H1 (cell line): ENCODE data around the gene MS4A15. TPM values are rescaled to one million over a fixed set of nuclear protein-coding genes. Genes with fewer than 3 reads are reported as not detected.

Experiments used
- CTCF ChIA-PET: fragments of 300-600 bp; sonication (Branson Sonifier 250); formaldehyde crosslinking; loops from one replicate; lab custom pipeline; 2021; ENCODE audit not compliant: partially characterized antibody; lab: Charles Lee
- POLR2A ChIA-PET: fragments of 300-600 bp; sonication (Branson Sonifier 250); formaldehyde crosslinking; loops from one replicate; lab custom pipeline; 2021; ENCODE audit warnings: inconsistent platforms; ENCODE audit not compliant: partially characterized antibody; lab: Charles Lee
- DNase-seq, 2 experiments: peaks; one replicate each; pipeline versions ENCODE4 v3.0.0 to v3.0.0-alpha.2; 2010 to 2022; ENCODE audit warnings: low spot score in 2 of 2, low read depth in 1 of 2, mixed read lengths in 1 of 2
- FAIRE-seq: peaks from 2 replicates; lab custom pipeline; 2011; peaks lifted over from hg19 to GRCh38; lab: Jason Lieb, UNC
- H2AFZ ChIP-seq: 2 replicates; pipeline ENCODE4 v1.8.1; 2012; ENCODE audit warnings: low read length, inconsistent platforms
- H2AK5ac ChIP-seq: 2 replicates; pipeline ENCODE4 v1.6.1; 2013; ENCODE audit warnings: low read depth, low read length
- H2BK120ac ChIP-seq: replicated peaks from 2 replicates; pipeline ENCODE3; 2013; ENCODE audit warnings: low read depth, low read length, inconsistent platforms
- H2BK12ac ChIP-seq: 2 replicates; pipeline ENCODE4 v1.6.1; 2013; ENCODE audit warnings: low read depth, low read length
- H2BK15ac ChIP-seq: 2 replicates; pipeline ENCODE4 v1.6.1; 2013; ENCODE audit warnings: low read length
- H2BK20ac ChIP-seq: 2 replicates; pipeline ENCODE4 v1.6.1; 2013; ENCODE audit warnings: low read length
- H2BK5ac ChIP-seq: 2 replicates; pipeline ENCODE4 v1.6.1; 2013; ENCODE audit warnings: low read depth, low read length
- H3K14ac ChIP-seq: 2 replicates; pipeline ENCODE4 v1.6.1; 2013; ENCODE audit warnings: inconsistent platforms; ENCODE audit not compliant: insufficient read length
- H3K18ac ChIP-seq: 2 replicates; pipeline ENCODE4 v1.6.1; 2013; ENCODE audit warnings: low read length; ENCODE audit errors: extremely low read depth
- H3K23ac ChIP-seq: 2 replicates; pipeline ENCODE4 v1.6.1; 2013; ENCODE audit warnings: inconsistent platforms; ENCODE audit not compliant: insufficient read length
- H3K23me2 ChIP-seq: 2 replicates; pipeline ENCODE4 v1.6.1; 2013; ENCODE audit warnings: low read depth, low read length
- H3K27ac ChIP-seq: 2 replicates; pipeline ENCODE4 v1.6.1; 2011; ENCODE audit warnings: low read depth, low read length, inconsistent platforms
- H3K27me3 ChIP-seq, 4 experiments: replicated peaks in 1 of 4; 1 replicate in 1 of 4; 2 replicates in 3 of 4; pipeline versions ENCODE4 v1.6.1 to v1.8.1; 2011 to 2013; ENCODE audit warnings: low read length in 3 of 4, mild to moderate bottlenecking in 3 of 4, inconsistent platforms in 2 of 4, mixed read lengths in 2 of 4, moderate library complexity in 1 of 4; ENCODE audit not compliant: control insufficient read depth in 3 of 4, insufficient read depth in 3 of 4; ENCODE audit errors: extremely low read depth in 1 of 4
- H3K36me3 ChIP-seq, 4 experiments: 2 replicates each; pipeline versions ENCODE4 v1.6.1 to v1.8.1; 2011 to 2013; ENCODE audit warnings: mild to moderate bottlenecking in 4 of 4, low read length in 3 of 4, moderate library complexity in 2 of 4, control low read depth in 1 of 4, inconsistent platforms in 1 of 4; ENCODE audit not compliant: insufficient read depth in 4 of 4, control insufficient read depth in 2 of 4
- H3K4ac ChIP-seq: replicated peaks from 2 replicates; pipeline ENCODE3; 2013; ENCODE audit warnings: low read length, low read depth, mixed read lengths, inconsistent platforms; ENCODE audit not compliant: insufficient read length
- H3K4me1 ChIP-seq, 4 experiments: replicated peaks in 1 of 4; 1 replicate in 1 of 4; 2 replicates in 3 of 4; pipeline versions ENCODE4 v1.6.1 to v1.8.1; 2011 to 2013; ENCODE audit warnings: low read length in 3 of 4, inconsistent platforms in 2 of 4, mixed read lengths in 1 of 4; ENCODE audit not compliant: insufficient read depth in 4 of 4, control insufficient read depth in 3 of 4
- H3K4me2 ChIP-seq, 2 experiments: 2 replicates each; pipeline versions ENCODE4 v1.6.1 to v1.8.1; 2011 to 2013; ENCODE audit warnings: low read depth in 2 of 2, low read length in 2 of 2, control low read depth in 1 of 2, inconsistent platforms in 1 of 2, mild to moderate bottlenecking in 1 of 2; ENCODE audit not compliant: insufficient read depth in 1 of 2
- H3K4me3 ChIP-seq, 4 experiments: fragments of 200-600, 300-600 bp in 1 of 4; sonication (generic), shearing (Covaris generic), sonication (Bioruptor Twin) in 1 of 4; 2 replicates each; pipeline versions ENCODE4 v1.5.1 to v1.8.1; 2011 to 2016; ENCODE audit warnings: low read length in 4 of 4, low read depth in 3 of 4, control low read depth in 2 of 4, inconsistent platforms in 2 of 4, mild to moderate bottlenecking in 2 of 4, mixed read lengths in 1 of 4, moderate library complexity in 1 of 4; ENCODE audit not compliant: insufficient read depth in 2 of 4; ENCODE audit errors: extremely low read depth in 1 of 4
- H3K56ac ChIP-seq: replicated peaks from 2 replicates; pipeline ENCODE3; 2013; ENCODE audit warnings: low read depth, mild to moderate bottlenecking, mixed read lengths, low read length, inconsistent platforms; ENCODE audit not compliant: insufficient read length
- H3K79me1 ChIP-seq: 2 replicates; pipeline ENCODE4 v1.6.1; 2013; ENCODE audit warnings: low read depth, low read length, control low read depth
- H3K79me2 ChIP-seq, 2 experiments: 2 replicates each; pipeline versions ENCODE4 v1.6.1 to v1.8.1; 2012 to 2013; ENCODE audit warnings: low read length in 2 of 2, mild to moderate bottlenecking in 2 of 2, inconsistent platforms in 1 of 2; ENCODE audit not compliant: insufficient read depth in 2 of 2, control insufficient read depth in 1 of 2
- H3K9ac ChIP-seq, 4 experiments: replicated peaks in 1 of 4; 1 replicate in 1 of 4; 2 replicates in 3 of 4; pipeline versions ENCODE4 v1.6.1 to v1.8.1; 2011 to 2013; ENCODE audit warnings: low read depth in 3 of 4, low read length in 3 of 4, control low read depth in 2 of 4, mild to moderate bottlenecking in 2 of 4, moderate library complexity in 2 of 4, inconsistent platforms in 1 of 4; ENCODE audit errors: extremely low read depth in 1 of 4
- H3K9me3 ChIP-seq, 2 experiments: 2 replicates each; pipeline versions ENCODE4 v1.6.1 to v1.8.1; 2012 to 2013; ENCODE audit warnings: mild to moderate bottlenecking in 2 of 2, moderate library complexity in 2 of 2, control low read depth in 1 of 2, inconsistent platforms in 1 of 2, low read depth in 1 of 2, low read length in 1 of 2, mixed read lengths in 1 of 2; ENCODE audit not compliant: insufficient read depth in 2 of 2
- H4K20me1 ChIP-seq, 2 experiments: replicated peaks in 1 of 2; 2 replicates each; pipeline versions ENCODE3 to v1.8.1; 2011 to 2013; ENCODE audit warnings: inconsistent platforms in 2 of 2, low read length in 2 of 2, mild to moderate bottlenecking in 1 of 2; ENCODE audit not compliant: insufficient read depth in 2 of 2, control insufficient read depth in 1 of 2
- H4K5ac ChIP-seq: 2 replicates; pipeline ENCODE4 v1.6.1; 2013; ENCODE audit warnings: low read length, low read depth, mixed read lengths, inconsistent platforms; ENCODE audit not compliant: insufficient read length
- H4K8ac ChIP-seq: 2 replicates; pipeline ENCODE4 v1.8.0; 2013; ENCODE audit warnings: mild to moderate bottlenecking, moderate library complexity, low read length, inconsistent platforms; ENCODE audit not compliant: insufficient read depth; ENCODE audit errors: extremely low read depth
- H4K91ac ChIP-seq: replicated peaks from 2 replicates; pipeline ENCODE3; 2013; ENCODE audit warnings: low read length, mixed read lengths, inconsistent platforms; ENCODE audit not compliant: insufficient read length
- ASH2L ChIP-seq: fragments of 200-600, 300-600 bp; sonication (generic); IDR thresholded peaks from one replicate; pipeline ENCODE4 v1.7.1; 2017; ENCODE audit warnings: low read length
- BCL11A ChIP-seq, 2 experiments: IDR thresholded peaks; one replicate each; pipeline ENCODE4 v1.6.1; 2011; ENCODE audit warnings: low read depth in 2 of 2, low read length in 2 of 2, mild to moderate bottlenecking in 2 of 2
- CHD2 ChIP-seq: IDR thresholded peaks from 2 replicates; pipeline ENCODE4 v1.6.1; 2012; ENCODE audit warnings: low read length, improper control_type of control experiment
- CTBP2 ChIP-seq: IDR thresholded peaks from 2 replicates; pipeline ENCODE4 v1.7.0; 2011; ENCODE audit warnings: borderline replicate concordance, mild to moderate bottlenecking, moderate library complexity, mixed read lengths, low read length; ENCODE audit not compliant: insufficient read depth, insufficient read length
- GTF2F1 ChIP-seq: IDR thresholded peaks from 2 replicates; pipeline ENCODE4 v1.6.1; 2012; ENCODE audit warnings: low read depth, low read length, improper control_type of control experiment, borderline replicate concordance
- JUN ChIP-seq: IDR thresholded peaks from 2 replicates; pipeline ENCODE4 v1.6.1; 2011; ENCODE audit warnings: low read depth, mild to moderate bottlenecking, improper control_type of control experiment, low read length
- POLR2A ChIP-seq, 2 experiments: IDR thresholded peaks; 1 replicate in 1 of 2; 2 replicates in 1 of 2; pipeline ENCODE4 v1.6.1; 2011; ENCODE audit warnings: low read depth in 2 of 2, low read length in 2 of 2, mild to moderate bottlenecking in 2 of 2; ENCODE audit errors: control extremely low read depth in 1 of 2
- POU5F1 ChIP-seq: IDR thresholded peaks from 2 replicates; pipeline ENCODE4 v1.6.1; 2011; ENCODE audit warnings: low read depth, mild to moderate bottlenecking, low read length, moderate library complexity
- RBBP5 ChIP-seq: IDR thresholded peaks from 2 replicates; pipeline ENCODE4 v1.7.1; 2012; ENCODE audit warnings: low read depth, mild to moderate bottlenecking, inconsistent platforms, low read length, moderate library complexity, borderline replicate concordance
- SAP30 ChIP-seq: fragments of 300-600 bp; sonication (generic); IDR thresholded peaks from 2 replicates; pipeline ENCODE4 v1.7.1; 2012; ENCODE audit warnings: low read length, moderate library complexity, mild to moderate bottlenecking, inconsistent platforms; ENCODE audit not compliant: insufficient read depth, insufficient replicate concordance
- SIN3A ChIP-seq, 2 experiments: IDR thresholded peaks in 1 of 2; conservative IDR thresholded peaks in 1 of 2; 2 replicates each; pipeline ENCODE4 v1.6.1; 2011 to 2012; ENCODE audit warnings: low read length in 2 of 2, improper control_type of control experiment in 1 of 2, low read depth in 1 of 2, mild to moderate bottlenecking in 1 of 2
- SIRT6 ChIP-seq: IDR thresholded peaks from one replicate; pipeline ENCODE4 v1.7.1; 2012; ENCODE audit warnings: low read length, inconsistent platforms
- SUZ12 ChIP-seq: fragments of 200-600 bp; sonication (generic); IDR thresholded peaks from 2 replicates; pipeline ENCODE4 v1.6.1; 2012; ENCODE audit warnings: mild to moderate bottlenecking, inconsistent platforms, low read length, moderate library complexity, mixed read lengths
- TEAD4 ChIP-seq: IDR thresholded peaks from 2 replicates; pipeline ENCODE4 v1.6.1; 2012; ENCODE audit warnings: low read depth, low read length, inconsistent platforms, mixed read lengths
- YY1 ChIP-seq: IDR thresholded peaks from 2 replicates; pipeline ENCODE4 v1.6.1; 2011; ENCODE audit warnings: low read depth, mild to moderate bottlenecking, low read length
- ZNF274 ChIP-seq: IDR thresholded peaks from 2 replicates; pipeline ENCODE4 v1.7.0; 2012; ENCODE audit warnings: low read length, borderline replicate concordance; ENCODE audit errors: extremely low read depth
- WGBS, 2 experiments: shearing (Covaris generic) in 1 of 2; methylation state at CpG; one replicate each; pipeline versions ENCODE4 v1.1.6 to v1.1.7; 2013 to 2015; ENCODE audit warnings: low lambda C conversion rate in 2 of 2, mixed read lengths in 2 of 2, inconsistent platforms in 1 of 2, low coverage in 1 of 2, missing lambda C conversion rate in 1 of 2; ENCODE audit not compliant: insufficient replicate concordance in 2 of 2, insufficient coverage in 1 of 2, insufficient read length in 1 of 2; ENCODE audit errors: extremely low coverage in 1 of 2, missing lambda C conversion rate in 1 of 2; 5-methylcytosine and 5-hydroxymethylcytosine counted together
- polyA plus RNA-seq, 7 experiments: library from polyadenylated mRNA; depleted of rRNA in 3 of 7; stranded (reverse) in 5 of 7; unstranded in 2 of 7; fragments of >200 nt in 5 of 7; fragments of 200-250 nt in 2 of 7; gene quantifications; 1 replicate in 5 of 7; 2 replicates in 1 of 7; 4 replicates in 1 of 7; pipeline versions ENCODE4 v1.2.1 to v1.2.3, GENCODE V29; 2011 to 2013; ENCODE audit warnings: missing spikeins in 2 of 7, mixed read lengths in 2 of 7
- total RNA-seq: library from RNA; stranded (reverse); fragmentation: NEBNext Ultra II Directional; extraction: Animal tissue kit (Norgen Biotek cat#: 25700); gene quantifications from 2 replicates; pipeline ENCODE4 v1.2.1, GENCODE V29; 2021

Gene MS4A15
- total and polyA plus RNA-seq, 2 of the 8 experiments (the other 6 are each of a cell fraction or from before 2014, with no cell fraction given): 0.15 to 0.17 TPM

- POLR2A ChIA-PET: no interaction called here
- Histone ChIP-seq H2AFZ (no peak overlapping the region), H3K4me1 (no peaks in the 10 kb centered on the region), H3K79me1 (no peaks in the 10 kb centered on the region), H3K27ac (no peak overlapping the region), H3K4ac (no peak overlapping the region), H3K23ac (no peak overlapping the region), H3K23me2 (peaks cover 5% of the 10 kb centered on the region; the same call in 1 of the 2 replicates), H3K4me2 (no peak overlapping the region), H2BK5ac (no peak overlapping the region), H3K27me3 (no peaks in the 10 kb centered on the region; a peak in 2 of 7 replicates), H3K56ac (no peak overlapping the region), H3K79me2 (no peaks in the 10 kb centered on the region), H3K14ac (no peak overlapping the region), H4K91ac (no peak overlapping the region), H3K9me3 (no peaks in the 10 kb centered on the region), H3K4me3 (no peak overlapping the region), H2BK20ac (no peak overlapping the region), H2AK5ac (no peak overlapping the region), H2BK120ac (no peak overlapping the region), H3K18ac (no peak overlapping the region), H2BK15ac (no peak overlapping the region), H2BK12ac (no peak overlapping the region), H3K9ac (no peak overlapping the region), H4K5ac (no peak overlapping the region), H4K20me1 (no peaks in the 10 kb centered on the region), H3K36me3 (no peaks in the 10 kb centered on the region), H4K8ac (no peak overlapping the region)
- FAIRE-seq: no peak
- CTCF ChIA-PET: interaction anchor here (1.0 to 2.4 kb wide), 7 partner anchors 11 to 40 kb away, joined by 3 to 9 read pairs (median 4); no protein-coding TSS in a partner anchor
- 95% methylated on average over 1 of the region's 1 CpG; no CpG with 5 or more reads in 1 of the 2 experiments for WGBS, 2 experiments
- DNase-seq: no peak
- TF ChIP-seq ZNF274: no peak
- TF ChIP-seq TEAD4: no peak
- no peak for TF ChIP-seq POU5F1
- no peak for TF ChIP-seq SUZ12
- no peak for TF ChIP-seq CHD2
- TF ChIP-seq POLR2A (IDR thresholded peaks at IDR 0.05; ENCODE audit: control extremely low read depth in 1 of 2, low read depth in 2 of 2, low read length in 2 of 2): no peak
- TF ChIP-seq BCL11A (IDR thresholded peaks at IDR 0.05; ENCODE audit: low read depth in 2 of 2, low read length in 2 of 2): no peak
- TF ChIP-seq CTBP2: no peak
- no peak for TF ChIP-seq GTF2F1
- no peak for TF ChIP-seq YY1
- no peak for TF ChIP-seq ASH2L
- no peak for TF ChIP-seq RBBP5
- no peak for TF ChIP-seq JUN
- TF ChIP-seq SAP30: no peak
- TF ChIP-seq SIN3A (conservative IDR thresholded peaks at IDR 0.05 in 1 of 2, IDR thresholded peaks at IDR 0.05 in 1 of 2; ENCODE audit: low read depth in 1 of 2, low read length in 2 of 2): no peak
- TF ChIP-seq SIRT6: no peak
Measured at GRCh38 chr11:60725592-60725991, 31.1 kb upstream of the MS4A15 start.
